Articular chondrocyte of knee joint (primary cell): ENCODE results near the gene HAO1. TPM values are rescaled to one million over a fixed set of nuclear protein-coding genes. Genes with fewer than 3 reads are reported as not detected.

Experiments used
- small RNA-seq: library from RNA; depleted of rRNA; stranded (forward); fragments of <200 nt; gene quantifications from one replicate; pipeline ENCODE3, GENCODE V24; 2012
- total RNA-seq: library from RNA; depleted of rRNA; stranded (reverse); fragments of >200 nt; gene quantifications from 2 replicates; pipeline ENCODE4 v1.2.3, GENCODE V29; 2012

The HAO1 gene
- total RNA-seq = not detected in 2 replicates

DNA sequence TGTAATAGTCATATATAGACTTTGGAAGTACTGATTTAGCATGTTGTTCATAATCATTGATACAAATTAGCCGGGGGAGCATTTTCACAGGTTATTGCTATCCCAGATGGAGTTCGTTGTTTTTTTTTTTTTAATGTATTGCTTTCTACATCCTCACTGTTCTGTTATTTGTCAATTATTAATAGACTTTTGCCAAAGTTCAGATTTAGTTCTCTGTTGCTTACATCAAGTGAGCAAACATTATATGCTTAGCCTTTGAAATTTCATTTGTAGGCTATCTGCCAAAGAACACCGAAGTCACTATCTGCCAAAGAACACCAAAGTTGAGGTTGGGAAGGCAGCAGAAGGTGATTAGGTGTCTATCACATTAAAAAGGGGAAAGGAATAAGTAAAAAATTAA, at the start of gene HAO1:
HAO1 (minus strand) TSS at position 118 of the 400 bp plus-strand sequence; CDS start at position 82, 36 bp downstream.

Small RNAs within 50 kb of the gene (small RNA-seq; reads per million reads assigned to genes)
- not detected for gene AL021879.1

Other genes with a start within 250 kb of the HAO1 start
- gene TMX4, start 79.3 kb upstream of the HAO1 start, total RNA-seq = 51.1 and 61.9 TPM in 2 replicates
- 15.4 and 41.6 TPM in 2 replicates for gene PLCB1, start 191.8 kb upstream of the HAO1 start, total RNA-seq